Neural cell (in vitro differentiated cells): ENCODE measurements around the gene LZTS3. TPM values are rescaled to one million over a fixed set of nuclear protein-coding genes. Genes with fewer than 3 reads are reported as not detected.

Experiments
- H2AFZ ChIP-seq: fragments of 200-600, 300-800 bp; sonication (generic), shearing (Covaris generic); 2 replicates; pipeline ENCODE4 v1.6.0; 2014; ENCODE audit warnings: low read depth, mild to moderate bottlenecking, antibody characterized with exemption, low read length, moderate library complexity
- H3F3A ChIP-seq: fragments of 200-600 bp; shearing (Covaris generic); 2 replicates; pipeline ENCODE4 v1.6.1; 2016; ENCODE audit warnings: mild to moderate bottlenecking, moderate library complexity, mixed read lengths, antibody characterized with exemption, low read length; ENCODE audit not compliant: insufficient read depth, poor library complexity, severe bottlenecking
- H3K27ac ChIP-seq: fragments of 200-600, 300-800 bp; sonication (generic), shearing (Covaris generic); 2 replicates; pipeline ENCODE4 v1.5.1; 2014; ENCODE audit warnings: mild to moderate bottlenecking, low read length, moderate library complexity
- H3K27me3 ChIP-seq: fragments of 300-800, 200-600 bp; sonication (generic), shearing (Covaris generic); 2 replicates; pipeline ENCODE4 v1.6.0; 2014; ENCODE audit warnings: mild to moderate bottlenecking, low read depth, low read length, moderate library complexity; ENCODE audit not compliant: insufficient read depth
- H3K36me3 ChIP-seq: fragments of 300-800, 200-600 bp; sonication (generic), shearing (Covaris generic); 2 replicates; pipeline ENCODE4 v1.5.1; 2014; ENCODE audit warnings: mild to moderate bottlenecking, antibody characterized with exemption, low read length, moderate library complexity; ENCODE audit not compliant: insufficient read depth
- H3K4me2 ChIP-seq: fragments of 300-800, 200-600 bp; sonication (generic), shearing (Covaris generic); 2 replicates; pipeline ENCODE4 v1.6.0; 2014; ENCODE audit warnings: mild to moderate bottlenecking, low read length
- H3K4me3 ChIP-seq: fragments of 300-800, 200-600 bp; sonication (generic), shearing (Covaris generic); 2 replicates; pipeline ENCODE4 v1.5.1; 2014; ENCODE audit warnings: mild to moderate bottlenecking, low read length, moderate library complexity
- H3K79me2 ChIP-seq: fragments of 200-600 bp; shearing (Covaris generic); replicated peaks from 2 replicates; pipeline ENCODE4 v1.6.0; 2014; ENCODE audit warnings: mild to moderate bottlenecking, low read length, moderate library complexity; ENCODE audit not compliant: insufficient read depth
- H3K9ac ChIP-seq: fragments of 300-800, 200-600 bp; sonication (generic), shearing (Covaris generic); 2 replicates; pipeline ENCODE4 v1.6.1; 2016; ENCODE audit warnings: mild to moderate bottlenecking, low read length, mixed read lengths
- H3K9me2 ChIP-seq: fragments of 200-600 bp; shearing (Covaris generic); 2 replicates; pipeline ENCODE4 v1.6.1; 2016; ENCODE audit warnings: mild to moderate bottlenecking, low read length, mixed read lengths; ENCODE audit not compliant: insufficient read depth
- H3K9me3 ChIP-seq: fragments of 200-600, 300-800 bp; sonication (generic), shearing (Covaris generic); 2 replicates; pipeline ENCODE4 v1.6.1; 2016; ENCODE audit warnings: mild to moderate bottlenecking, mixed run types, low read length, moderate library complexity, mixed read lengths
- H4K20me1 ChIP-seq: fragments of 200-600 bp; shearing (Covaris generic); 2 replicates; pipeline ENCODE4 v1.6.1; 2016; ENCODE audit warnings: mild to moderate bottlenecking, mixed run types; ENCODE audit not compliant: insufficient read depth
- CTCF ChIP-seq: fragments of 450-650 bp; IDR thresholded peaks from 2 replicates; pipeline ENCODE4 v1.5.1; 2014; ENCODE audit warnings: antibody characterized with exemption, mild to moderate bottlenecking, moderate library complexity; ENCODE audit not compliant: poor library complexity, severe bottlenecking
- EP300 ChIP-seq: fragments of 450-650 bp; conservative IDR thresholded peaks from 2 replicates; pipeline ENCODE4 v1.6.1; 2014; ENCODE audit warnings: antibody characterized with exemption, mild to moderate bottlenecking, moderate library complexity; ENCODE audit not compliant: poor library complexity, severe bottlenecking
- EZH2 ChIP-seq: fragments of 200-600, 300-800 bp; shearing (Covaris generic), sonication (generic); IDR thresholded peaks from 2 replicates; pipeline ENCODE4 v1.6.1; 2014; ENCODE audit warnings: antibody characterized with exemption, low read length, borderline replicate concordance, mild to moderate bottlenecking; ENCODE audit not compliant: insufficient read depth, poor library complexity, severe bottlenecking
- MXI1 ChIP-seq: fragments of 450-650 bp; conservative IDR thresholded peaks from 2 replicates; pipeline ENCODE4 v1.6.1; 2014; ENCODE audit warnings: antibody characterized with exemption, mild to moderate bottlenecking; ENCODE audit not compliant: poor library complexity, severe bottlenecking
- POLR2AphosphoS5 ChIP-seq: IDR thresholded peaks from 2 replicates; pipeline ENCODE4 v1.6.1; 2012
- RAD21 ChIP-seq: fragments of 450-650 bp; conservative IDR thresholded peaks from 2 replicates; pipeline ENCODE4 v1.6.1; 2014; ENCODE audit warnings: antibody characterized with exemption, mild to moderate bottlenecking, moderate library complexity
- REST ChIP-seq: IDR thresholded peaks from 2 replicates; pipeline ENCODE4 v1.6.1; 2012; ENCODE audit warnings: borderline replicate concordance
- SMC3 ChIP-seq: fragments of 450-650 bp; conservative IDR thresholded peaks from 2 replicates; pipeline ENCODE4 v1.6.1; 2014; ENCODE audit warnings: antibody characterized with exemption, mild to moderate bottlenecking, moderate library complexity; ENCODE audit not compliant: poor library complexity
- TAF1 ChIP-seq: IDR thresholded peaks from 2 replicates; pipeline ENCODE4 v1.6.1; 2012; ENCODE audit warnings: low read depth
- polyA plus RNA-seq: library from polyadenylated mRNA; depleted of rRNA; stranded (reverse); fragments of >200 nt; gene quantifications from 2 replicates; pipeline ENCODE4 v1.2.3, GENCODE V29; 2014

Gene LZTS3
- polyA plus RNA-seq, 1 donor from 2014 or later = 33.8 TPM

DNA sequence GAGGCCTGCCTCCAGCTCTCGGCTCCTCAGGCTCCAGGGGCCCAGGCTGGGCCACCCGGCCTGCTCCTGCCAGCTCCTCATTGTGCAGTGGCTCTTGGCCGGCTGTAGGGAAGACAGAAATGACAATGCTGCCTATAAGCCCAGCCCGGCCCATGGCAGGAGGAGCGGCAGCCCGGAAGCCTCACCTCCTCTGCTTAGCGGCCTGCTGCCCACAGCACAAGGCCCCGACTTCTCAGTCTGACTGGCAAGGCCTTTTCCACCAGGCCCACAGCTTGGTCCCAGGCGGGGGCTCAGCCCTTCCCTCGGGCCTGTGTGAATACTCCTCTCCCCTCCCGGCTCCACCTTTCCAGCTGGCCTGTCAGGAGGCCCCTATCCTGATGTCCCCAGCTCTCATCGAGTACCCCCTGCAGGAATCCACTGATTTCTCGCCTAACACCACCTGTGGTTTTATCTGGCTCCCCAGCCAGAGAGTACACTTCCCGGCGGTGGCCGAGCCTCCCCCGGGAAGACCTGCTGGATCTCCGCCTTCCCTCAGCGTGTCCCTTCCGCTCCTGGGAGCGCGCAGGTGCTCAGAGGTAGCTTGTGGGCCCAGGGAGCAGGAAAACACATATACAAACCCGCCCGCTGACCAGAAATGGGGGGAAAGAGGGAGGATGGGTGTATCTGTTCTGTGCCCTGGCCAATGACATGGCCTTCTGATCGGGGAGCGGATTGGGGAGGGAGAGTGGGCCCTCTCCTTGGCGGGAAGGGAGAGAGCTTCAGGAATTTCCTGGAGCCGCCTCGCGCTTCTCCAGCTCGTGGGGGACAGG lies 30.2 kb upstream of the LZTS3 start:
- Histone ChIP-seq H4K20me1 (no peaks in the 10 kb centered on the region), H3K9me3 (no peaks in the 10 kb centered on the region), H3K79me2 (peaks cover 18% of the 10 kb centered on the region), H3K27ac (peak overlapping the region; percentile 89), H3K9ac (peak overlapping the region; percentile 86), H2AFZ (peak overlapping the region; percentile 98), H3K36me3 (no peaks in the 10 kb centered on the region), H3K4me2 (peak overlapping the region; percentile 95), H3K27me3 (no peaks in the 10 kb centered on the region), H3F3A (no peaks in the 10 kb centered on the region), H3K9me2 (no peaks in the 10 kb centered on the region), H3K4me3 (peak overlapping the region; percentile 81)
- no peak for TF ChIP-seq CTCF
- TF ChIP-seq TAF1 = no peak
- TF ChIP-seq REST = no peak
- no peak for TF ChIP-seq EP300
- TF ChIP-seq POLR2AphosphoS5 = no peak
- no peak for TF ChIP-seq EZH2
- no peak for TF ChIP-seq RAD21
- no peak for TF ChIP-seq MXI1
- no peak for TF ChIP-seq SMC3

GRCh38 chr20:3202965-3203314 lies 29.6 kb upstream of the LZTS3 start:
- Histone ChIP-seq H3K4me2 (peak overlapping the region; percentile 95), H3K4me3 (peak overlapping the region; percentile 81), H3F3A (no peaks in the 10 kb centered on the region), H3K9ac (peak overlapping the region; percentile 86), H3K9me3 (no peaks in the 10 kb centered on the region), H3K27ac (no peak overlapping the region), H2AFZ (no peak overlapping the region), H3K9me2 (no peaks in the 10 kb centered on the region), H3K27me3 (no peaks in the 10 kb centered on the region), H3K36me3 (no peaks in the 10 kb centered on the region), H4K20me1 (no peaks in the 10 kb centered on the region), H3K79me2 (peaks cover 18% of the 10 kb centered on the region)
- TF ChIP-seq EZH2 (no peak), MXI1 (no peak), SMC3 (no peak), TAF1 (no peak), RAD21 (no peak), EP300 (no peak), CTCF (no peak), REST (no peak), POLR2AphosphoS5 (no peak)
